ENCODE data around the gene UBE2R2.
"Not testable (repeated sequence)": the region's sequence is repeated elsewhere in the genome, so short reads cannot be mapped to it uniquely, and the experiment has no call there.

The UBE2R2 gene

GRCh38 chr9:33843312-33843961, 26.5 kb downstream of the UBE2R2 start:
- DNase-seq = no peak

DNA sequence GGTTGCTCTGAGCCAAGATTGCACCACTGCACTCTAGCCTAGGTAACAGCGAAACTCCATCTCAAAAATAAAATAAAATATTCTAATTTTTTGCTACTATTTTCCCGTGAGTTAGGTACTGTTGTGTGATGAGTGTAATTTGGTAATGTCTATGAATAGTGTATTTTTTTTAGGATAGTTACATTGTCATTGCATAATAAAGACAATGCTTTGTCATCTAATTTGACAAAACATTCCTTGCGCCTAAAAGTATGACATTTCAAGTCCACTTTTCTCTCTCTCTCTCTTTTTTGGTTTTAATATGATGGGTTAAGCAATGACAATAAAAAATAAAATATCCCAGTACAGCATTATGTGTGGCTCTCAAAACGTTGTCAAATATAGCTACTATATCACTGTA, 29.3 kb downstream of the UBE2R2 start:
- DNase-seq = no peak

DNA sequence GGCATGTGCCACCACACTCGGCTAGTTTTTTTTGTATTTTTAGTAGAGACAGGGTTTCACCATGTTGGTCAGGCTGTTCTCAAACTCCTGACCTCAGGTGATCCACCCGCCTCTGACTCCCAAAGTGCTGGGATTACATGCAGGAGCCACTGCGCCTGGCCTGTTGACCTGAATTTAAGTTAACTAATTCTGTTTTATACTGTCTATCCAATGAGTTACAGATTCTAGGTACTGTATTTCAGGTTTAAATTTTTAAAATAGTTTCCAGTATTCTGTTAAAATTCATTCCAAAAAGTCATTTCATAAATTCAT, 30.9 kb downstream of the UBE2R2 start:
- DNase-seq = not testable (repeated sequence)

GRCh38 chr9:33850267-33850629, 33.3 kb downstream of the UBE2R2 start:
- DNase-seq = no peak

- no peak for DNase-seq
These were observed 33.7 kb downstream of the UBE2R2 start for GRCh38 chr9:33850677-33851076.

DNA sequence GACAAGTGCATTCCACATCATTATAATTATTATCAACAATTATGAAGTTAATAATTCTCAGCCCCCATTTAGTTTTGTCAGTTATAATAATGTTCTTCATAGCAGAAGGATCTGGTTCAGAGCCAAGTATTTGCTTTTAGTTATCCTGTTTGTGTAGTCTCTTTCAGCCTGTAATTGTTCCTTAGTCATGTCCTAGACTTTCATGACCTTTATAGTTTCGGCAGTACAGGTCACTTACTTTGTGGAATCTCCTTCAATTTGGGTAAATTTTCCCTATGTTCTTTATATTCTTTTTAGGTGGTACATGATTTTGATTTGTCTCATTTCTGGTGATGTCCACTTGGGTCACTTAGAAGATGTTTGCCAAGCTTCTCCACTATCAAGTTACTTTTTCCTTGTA, 34.3 kb downstream of the UBE2R2 start:
- no peak for DNase-seq

GRCh38 chr9:33852216-33852826, 35.4 kb downstream of the UBE2R2 start:
- DNase-seq = peak; percentile 40

- no peak for DNase-seq
These were observed 39.3 kb downstream of the UBE2R2 start for GRCh38 chr9:33856247-33856646.

DNA sequence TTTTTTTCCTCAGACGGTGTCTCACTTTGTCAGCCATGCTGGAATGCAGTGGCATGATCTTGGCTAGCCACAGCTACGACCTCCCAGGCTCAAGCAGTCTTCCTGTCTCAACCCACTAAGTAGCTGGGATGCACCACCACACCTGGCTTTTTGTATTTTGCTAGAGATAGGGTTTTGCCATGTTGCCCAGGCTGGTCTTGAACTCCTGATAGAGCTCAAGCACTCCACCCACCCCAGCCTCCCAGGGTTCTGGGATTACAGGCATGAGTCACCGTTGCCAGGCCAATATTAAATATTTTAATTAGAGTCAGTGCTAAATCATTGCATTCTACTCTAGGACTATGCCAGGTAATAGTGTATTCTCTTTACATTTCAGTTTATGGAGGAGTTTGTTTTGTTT, 41.5 kb downstream of the UBE2R2 start:
- DNase-seq = no peak

GRCh38 chr9:33860200-33860871, 43.4 kb downstream of the UBE2R2 start:
- no peak for DNase-seq

DNA sequence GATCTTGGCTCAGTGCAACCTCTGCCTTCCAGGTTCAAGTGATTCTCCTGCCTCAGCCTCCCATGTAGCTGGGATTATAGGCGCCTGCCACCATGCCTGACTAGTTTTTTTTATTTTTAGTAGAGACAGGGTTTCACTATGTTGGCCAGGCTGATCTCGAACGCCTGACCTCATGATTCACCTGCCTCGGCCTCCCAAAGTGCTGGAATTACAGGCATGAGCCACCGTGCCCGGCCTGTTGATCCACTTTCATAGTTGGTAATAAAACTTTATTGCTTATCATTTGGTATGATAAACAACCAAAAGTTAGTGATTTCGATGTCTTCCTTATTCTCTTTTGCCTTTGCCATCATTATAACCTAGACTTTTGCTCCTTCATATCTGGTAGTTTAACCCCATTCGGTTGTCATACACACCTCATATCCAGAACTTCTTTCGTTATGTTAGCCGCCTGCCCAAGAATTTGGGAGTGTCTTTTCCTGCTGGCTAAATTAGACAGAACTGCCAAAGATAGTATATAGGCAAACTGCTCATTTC, 45.0 kb downstream of the UBE2R2 start:
- no peak for DNase-seq

GRCh38 chr9:33863027-33863426, 46.1 kb downstream of the UBE2R2 start:
- not testable (repeated sequence) for DNase-seq

- DNase-seq = no peak
These were observed 50.9 kb downstream of the UBE2R2 start for GRCh38 chr9:33867747-33868439.

DNA sequence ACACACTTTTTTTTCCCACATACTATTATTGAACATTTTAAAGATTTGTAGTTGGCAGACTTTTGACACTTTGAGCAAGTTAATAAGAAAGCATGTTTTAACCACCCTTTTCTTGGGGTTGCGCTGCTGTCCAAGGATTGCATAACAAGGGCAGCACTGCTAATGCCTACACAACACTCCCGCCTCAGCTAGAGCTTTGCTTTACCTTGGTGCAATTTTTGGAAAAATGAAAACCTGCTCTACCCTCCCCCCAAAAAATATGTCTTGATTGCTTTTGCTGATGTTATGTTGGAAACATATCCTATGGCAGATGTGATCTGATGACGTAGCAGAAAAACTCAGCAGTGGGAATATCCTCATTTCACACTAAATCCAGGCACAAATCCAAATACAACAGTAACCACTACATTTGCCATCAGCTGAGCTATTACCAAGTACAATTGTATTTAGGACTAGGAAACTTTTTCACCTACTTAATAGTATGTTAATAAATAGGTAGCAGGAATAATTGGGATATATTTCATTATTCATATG, 51.5 kb downstream of the UBE2R2 start:
- DNase-seq = no peak

DNA sequence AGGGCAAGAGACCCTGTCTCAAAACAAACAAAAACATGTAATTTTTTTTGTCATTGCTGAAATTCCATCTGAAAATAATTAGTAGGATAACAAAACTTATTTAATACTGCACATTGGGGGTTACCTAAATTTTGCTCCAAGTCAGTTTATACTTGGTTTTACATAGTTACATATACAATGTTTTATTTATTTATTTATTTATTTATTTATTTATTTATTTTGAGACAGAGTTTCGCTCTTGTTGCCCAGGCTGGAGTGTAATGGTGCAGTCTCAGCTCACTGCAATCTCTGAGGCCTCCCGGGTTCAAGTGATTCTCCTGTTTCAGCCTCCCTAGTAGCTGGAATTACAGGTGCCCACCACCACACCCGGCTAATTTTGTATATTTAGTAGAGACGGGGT, 52.3 kb downstream of the UBE2R2 start:
- DNase-seq = not testable (repeated sequence)

DNA sequence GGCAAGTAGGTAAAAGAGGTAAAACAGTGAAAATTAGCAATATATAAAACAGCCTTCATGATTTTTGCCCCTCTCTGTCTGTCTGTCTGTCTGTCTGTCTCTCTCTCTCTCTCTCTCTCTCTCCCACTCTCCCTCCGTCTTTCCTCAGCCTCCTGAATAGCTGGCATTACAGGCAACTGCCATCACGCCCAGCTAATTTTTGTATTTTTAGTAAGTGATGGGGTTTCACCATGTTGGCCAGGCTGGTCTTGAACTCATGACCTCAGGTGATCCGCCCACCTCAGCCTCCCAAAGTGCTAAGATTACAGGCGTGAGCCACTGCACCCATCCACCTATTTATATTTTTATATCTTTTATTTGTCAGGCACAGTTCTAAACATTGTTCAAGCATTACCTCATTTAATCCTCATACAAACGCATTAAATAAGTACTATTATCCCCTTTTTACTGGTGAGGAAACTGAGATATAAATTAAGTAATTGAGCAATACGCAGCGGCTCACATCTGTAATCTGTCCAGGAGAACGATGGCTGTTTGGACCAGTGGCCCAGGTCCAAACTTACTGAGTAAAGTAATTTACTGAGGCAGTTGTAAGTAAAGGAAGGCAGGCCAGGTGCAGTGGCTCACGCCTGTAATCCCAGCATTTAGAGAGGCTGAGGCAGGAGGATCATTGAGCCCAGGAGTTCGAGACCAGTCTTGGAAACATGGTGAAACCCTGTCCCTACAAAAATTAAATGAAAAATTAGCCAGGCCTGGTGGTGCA, 60.9 kb downstream of the UBE2R2 start:
- DNase-seq = no peak

- no peak for DNase-seq
These were observed 61.9 kb downstream of the UBE2R2 start for GRCh38 chr9:33878691-33879366.

GRCh38 chr9:33880211-33881089, 63.5 kb downstream of the UBE2R2 start:
- peak; percentile 40 for DNase-seq

GRCh38 chr9:33881635-33882034, 64.7 kb downstream of the UBE2R2 start:
- no peak for DNase-seq

- DNase-seq = no peak
These were observed 68.1 kb downstream of the UBE2R2 start for GRCh38 chr9:33884856-33885701.
